Hematopoietic multipotent progenitor cell (in vitro differentiated cells): ENCODE measurements around the gene FAM107B. TPM values are rescaled to one million over a fixed set of nuclear protein-coding genes. Genes with fewer than 3 reads are reported as not detected.
A peak's percentile ranks its signal among the peaks of the same experiment; 100 is the strongest.

ENCODE experiments used
- DNase-seq, 3 donors: peaks; one replicate each; pipeline ENCODE4 v3.0.0-alpha.2; 2011 to 2015; ENCODE audit warnings: low read depth in 2 of 3, low spot score in 2 of 3
- total RNA-seq: library from RNA; depleted of rRNA; stranded (reverse); fragments of >200 nt; gene quantifications from one replicate; pipeline ENCODE4 v1.2.3, GENCODE V29; 2012

Gene FAM107B
- total RNA-seq, 1 donor, result 2.7 TPM

DNA sequence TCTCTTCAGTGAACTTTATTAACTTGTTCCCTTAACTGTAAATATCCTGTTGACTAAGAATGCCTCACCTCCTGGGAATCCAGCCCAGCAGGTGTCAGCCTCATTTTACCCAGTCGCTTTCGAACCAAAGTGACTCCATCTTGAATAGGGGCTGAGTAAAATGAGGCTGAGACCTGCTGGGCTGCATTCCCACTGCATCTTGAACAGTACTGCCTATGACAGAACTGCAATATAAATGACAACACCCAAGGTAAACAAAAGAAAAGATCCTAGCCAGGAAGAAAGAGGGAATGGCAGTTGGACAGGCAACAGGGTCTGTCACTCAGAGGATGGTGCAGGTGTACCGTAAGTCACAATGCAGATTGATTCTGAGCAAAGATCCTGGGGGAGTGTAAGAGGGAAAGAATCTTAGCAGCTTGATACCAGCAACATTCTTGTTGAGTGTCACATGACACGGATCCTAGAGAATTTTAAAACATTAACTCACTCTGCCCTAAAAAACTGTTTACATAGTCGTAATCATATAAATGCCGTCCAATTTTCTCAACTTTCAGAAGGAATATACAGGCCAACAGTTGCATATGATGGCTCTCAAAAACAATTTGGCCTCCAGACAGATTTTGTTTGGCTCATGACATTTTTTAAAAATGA, 4.4 kb upstream of the FAM107B start:
- no peak for DNase-seq

DNA sequence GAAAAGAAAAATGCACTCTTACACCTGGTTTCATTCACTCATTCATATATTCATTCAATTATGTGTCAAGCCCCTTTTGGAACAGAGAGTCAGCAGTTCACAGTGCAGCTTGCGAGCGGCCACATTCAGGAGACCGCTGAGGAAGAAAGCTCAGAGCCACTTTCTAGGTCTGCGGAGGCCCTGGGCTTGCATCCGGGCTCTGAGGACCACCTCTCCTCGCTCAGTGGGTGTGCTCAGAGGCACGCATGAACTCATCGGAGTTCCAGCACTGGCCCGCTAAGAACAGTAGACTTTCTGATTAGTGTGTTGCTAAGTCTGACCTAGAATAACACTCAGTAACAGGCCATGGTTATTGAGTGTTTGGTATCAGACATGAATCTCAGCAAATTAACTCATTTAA, 1.8 kb upstream of the FAM107B start:
- DNase-seq, result no peak

DNA sequence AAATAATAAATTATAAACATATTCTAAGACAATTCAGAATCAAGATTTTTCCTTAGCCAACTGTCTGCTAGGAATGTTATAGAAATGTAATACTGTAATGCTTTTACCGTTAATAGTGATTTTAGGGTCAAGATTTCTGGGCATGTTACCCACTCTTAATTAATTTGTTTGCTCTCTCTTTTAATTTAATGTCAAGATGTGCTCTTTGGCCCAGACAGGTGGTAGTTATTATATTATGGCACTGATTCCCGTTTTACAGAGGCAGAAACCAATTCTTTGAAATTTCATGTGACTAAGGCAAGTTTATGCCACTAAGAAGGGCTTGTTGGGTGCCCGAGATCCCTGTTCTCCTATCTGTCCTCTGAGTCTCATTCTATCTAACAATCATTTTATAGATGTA, 959 bp upstream of the FAM107B start:
- DNase-seq, result no peak

DNA sequence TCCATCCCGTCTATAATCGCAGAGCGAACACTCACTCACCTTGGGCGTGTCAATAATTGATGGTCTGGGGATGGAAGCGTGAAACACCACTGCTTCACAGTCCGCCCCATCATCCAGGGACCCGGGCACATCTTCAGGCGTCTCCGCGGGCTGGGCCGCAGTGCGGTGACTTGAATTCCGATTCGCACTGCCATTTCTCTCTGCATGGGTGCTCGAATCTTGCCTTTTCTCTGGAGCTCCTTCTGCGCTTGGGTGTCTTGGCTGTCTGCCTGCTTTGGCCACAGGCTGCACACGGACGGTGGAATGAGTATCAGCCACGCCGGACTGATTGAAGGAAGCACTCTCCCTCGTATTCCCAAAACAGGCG, 500 bp downstream of the FAM107B start:
- no peak for DNase-seq

DNA sequence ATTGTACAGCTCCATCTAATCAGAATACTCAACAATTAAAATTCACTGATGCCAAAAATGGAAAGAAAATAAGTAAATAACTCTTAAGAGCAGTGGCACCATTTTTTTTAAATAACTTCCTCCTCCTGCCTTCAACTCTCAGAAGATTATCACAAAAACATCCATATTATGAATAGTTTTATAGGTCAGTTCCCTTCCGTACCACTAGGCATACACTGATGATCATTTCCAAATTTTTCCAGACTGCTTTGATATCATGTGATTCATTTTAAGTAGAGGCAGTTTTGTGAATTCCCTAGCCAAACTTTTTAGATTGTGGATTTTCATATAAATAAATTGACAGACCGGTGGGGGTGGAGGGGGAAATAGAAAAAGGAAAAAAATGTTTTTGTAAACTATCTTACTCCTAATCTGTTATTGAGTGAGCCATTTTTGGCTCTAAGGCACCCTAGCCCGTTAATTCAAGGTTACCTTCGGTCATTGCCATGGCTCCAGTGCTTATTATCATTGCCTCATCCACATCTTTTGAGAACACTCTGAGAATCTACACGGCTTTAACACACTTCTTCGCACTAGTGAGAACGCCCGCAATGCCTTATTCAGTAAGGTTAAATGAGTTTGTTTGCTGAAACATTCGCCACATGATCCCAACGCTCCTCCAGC, 1.0 kb downstream of the FAM107B start:
- no peak for DNase-seq

DNA sequence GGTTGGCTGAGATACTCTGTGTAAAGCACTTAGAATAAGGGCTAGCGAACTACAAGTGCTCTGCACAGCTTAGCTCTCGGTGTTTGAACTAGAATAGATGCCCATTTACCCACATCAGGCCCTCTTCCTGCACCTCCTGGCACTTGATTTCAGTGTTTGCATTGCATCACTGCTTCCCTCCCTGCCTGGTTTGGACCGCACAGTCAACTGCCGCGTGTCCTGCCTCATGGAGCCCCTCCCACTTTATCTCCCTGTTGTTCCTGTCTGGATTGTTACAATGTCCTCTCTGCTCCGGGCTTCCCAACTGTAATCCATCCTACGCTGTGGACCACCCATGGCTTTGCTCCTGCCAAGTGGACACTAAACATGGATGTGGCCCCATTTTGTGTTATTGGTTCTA, 2.3 kb downstream of the FAM107B start:
- no peak for DNase-seq

DNA sequence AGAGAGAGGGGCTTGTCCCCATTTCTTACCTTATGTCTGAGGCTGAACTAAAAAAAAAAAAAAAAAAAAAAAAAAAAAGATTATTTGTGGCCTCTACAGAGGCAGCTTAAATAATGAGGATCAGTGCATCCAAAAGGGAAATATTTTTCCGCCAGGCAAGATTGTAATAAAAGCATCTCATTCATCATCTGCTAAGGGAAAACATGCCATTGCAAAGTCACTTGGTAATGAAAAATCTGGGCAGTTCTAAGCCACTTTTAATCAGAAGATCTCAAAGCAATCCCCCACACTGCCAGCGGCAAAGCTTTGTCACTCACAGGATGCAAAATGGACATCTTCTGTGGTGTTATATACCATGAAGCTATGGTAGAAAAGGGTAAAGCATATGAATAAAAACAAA, 3.8 kb downstream of the FAM107B start:
- no peak for DNase-seq

DNA sequence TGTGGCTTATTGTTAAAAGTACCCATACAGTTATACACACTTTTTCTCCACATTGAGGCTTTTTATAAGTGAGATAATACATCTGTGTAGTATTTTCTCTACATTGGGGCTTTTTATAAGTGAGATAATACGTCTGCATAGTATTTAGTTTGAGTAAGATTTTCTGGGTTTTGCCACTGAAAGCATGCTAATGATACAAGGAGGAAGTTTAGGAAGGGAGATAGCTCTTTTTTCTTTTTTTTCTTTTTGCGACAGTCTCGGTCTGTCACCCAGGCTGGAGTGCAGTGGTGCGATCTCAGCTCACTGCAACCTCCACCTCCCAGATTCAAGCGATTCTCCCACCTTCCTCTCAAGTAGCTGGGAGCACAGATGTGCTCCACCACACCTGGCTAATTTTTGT, 13.3 kb downstream of the FAM107B start:
- DNase-seq, result no peak

DNA sequence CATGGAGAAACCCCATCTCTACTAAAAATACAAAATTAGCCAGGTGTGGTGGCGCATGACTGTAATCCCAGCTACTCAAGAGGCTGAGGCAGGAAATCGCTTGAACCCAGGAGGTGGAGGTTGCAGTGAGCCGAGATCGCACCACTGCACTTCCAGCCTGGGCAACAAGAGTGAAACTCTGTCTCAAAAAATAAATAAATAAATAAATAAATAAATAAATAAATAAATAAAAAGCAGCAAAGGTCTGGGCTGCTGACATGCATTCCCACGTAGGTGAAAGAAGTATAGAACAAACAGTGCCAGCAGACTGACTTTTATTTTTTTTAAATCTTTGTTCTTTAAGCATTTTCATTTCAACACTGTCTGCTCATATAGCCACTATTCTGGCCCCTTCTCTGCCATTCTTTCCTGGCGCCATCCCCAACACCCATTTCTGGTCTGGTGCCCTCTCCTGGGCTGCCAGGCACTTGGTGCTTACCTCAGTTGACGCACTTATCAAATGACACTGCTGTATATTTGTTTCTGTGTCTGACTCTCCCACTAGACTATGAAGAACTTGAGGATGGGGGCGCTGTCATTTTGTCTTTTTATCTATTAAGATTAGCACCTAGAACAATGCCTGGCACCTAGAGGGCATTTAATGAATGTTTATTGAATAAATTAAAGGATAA, 15.6 kb downstream of the FAM107B start:
- DNase-seq, result no peak

DNA sequence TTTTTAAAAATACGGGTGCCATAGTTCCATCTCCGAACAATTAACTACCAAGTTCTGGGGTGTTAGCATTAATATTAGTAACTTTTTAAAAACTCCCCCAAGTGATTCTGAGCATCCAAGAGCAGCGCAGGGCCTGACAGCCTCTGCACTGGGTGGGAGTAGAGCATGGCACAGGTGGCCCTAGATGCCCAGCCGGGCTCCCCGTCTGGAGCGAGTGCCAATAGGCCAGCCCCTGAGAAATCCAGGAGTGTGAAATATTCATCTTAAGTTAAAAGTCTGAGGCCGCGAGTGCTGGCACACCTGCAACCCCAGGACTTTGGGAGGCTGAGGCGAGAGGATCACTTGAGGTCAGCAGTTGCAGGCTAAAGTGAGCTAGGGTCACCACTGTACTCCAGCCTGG, 16.2 kb downstream of the FAM107B start:
- no peak for DNase-seq

DNA sequence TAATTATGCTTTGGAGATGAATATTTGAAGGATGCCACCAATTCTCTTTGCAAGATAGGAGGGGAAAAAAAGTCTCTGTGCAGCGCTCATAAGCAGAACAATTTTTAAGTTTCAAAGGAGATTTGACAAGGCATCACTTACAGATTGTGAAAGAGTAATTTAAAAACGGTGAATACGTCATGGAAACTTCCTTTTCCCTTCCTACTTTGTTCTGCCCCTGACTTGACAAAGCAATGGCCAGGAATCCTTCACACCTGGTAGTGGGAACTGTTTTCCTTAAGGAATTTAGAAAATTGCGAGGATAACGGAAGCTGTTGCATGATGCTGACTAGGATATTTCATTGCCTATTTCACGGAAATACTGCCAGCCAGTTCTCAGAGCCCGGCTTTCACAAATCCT, 16.7 kb downstream of the FAM107B start:
- no peak for DNase-seq

DNA sequence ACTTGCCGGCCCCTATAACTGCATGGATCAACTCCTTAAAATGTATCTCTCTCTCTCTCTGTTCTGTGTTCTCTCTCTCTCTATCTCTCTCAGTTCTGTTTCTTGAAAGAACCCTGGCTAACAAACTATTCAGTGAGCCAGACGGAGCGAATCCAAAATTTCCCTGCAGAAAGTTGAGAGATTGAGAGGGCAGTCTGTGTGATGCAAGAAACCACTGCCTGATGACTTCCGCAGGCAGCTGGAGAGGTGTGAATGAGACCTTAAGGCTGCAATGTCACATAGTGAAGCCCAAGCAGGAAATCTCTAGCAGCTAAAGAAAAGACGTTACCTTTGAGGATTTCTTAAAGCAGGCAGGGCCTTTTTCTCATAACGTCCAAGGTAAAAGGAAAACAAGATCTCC, 17.3 kb downstream of the FAM107B start:
- no peak for DNase-seq

DNA sequence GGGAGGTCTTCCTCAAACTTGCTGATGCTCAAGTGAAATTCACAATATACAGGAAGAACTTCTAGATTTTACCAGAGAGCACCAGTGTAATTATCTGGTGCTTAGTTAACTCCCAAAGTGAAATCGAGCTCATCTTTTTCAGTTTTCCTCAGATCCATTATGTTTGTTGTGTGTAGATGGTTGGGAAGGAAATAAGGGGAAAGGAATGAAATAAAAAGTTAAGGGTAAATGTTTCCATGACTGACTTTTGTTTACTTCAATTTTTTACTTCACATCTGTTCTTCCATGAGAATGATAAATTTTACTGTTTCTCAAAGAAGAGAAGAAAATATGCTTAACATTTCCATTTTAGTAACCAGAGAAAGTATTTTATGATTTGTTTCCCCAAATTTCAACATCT, 21.3 kb downstream of the FAM107B start:
- no peak for DNase-seq

DNA sequence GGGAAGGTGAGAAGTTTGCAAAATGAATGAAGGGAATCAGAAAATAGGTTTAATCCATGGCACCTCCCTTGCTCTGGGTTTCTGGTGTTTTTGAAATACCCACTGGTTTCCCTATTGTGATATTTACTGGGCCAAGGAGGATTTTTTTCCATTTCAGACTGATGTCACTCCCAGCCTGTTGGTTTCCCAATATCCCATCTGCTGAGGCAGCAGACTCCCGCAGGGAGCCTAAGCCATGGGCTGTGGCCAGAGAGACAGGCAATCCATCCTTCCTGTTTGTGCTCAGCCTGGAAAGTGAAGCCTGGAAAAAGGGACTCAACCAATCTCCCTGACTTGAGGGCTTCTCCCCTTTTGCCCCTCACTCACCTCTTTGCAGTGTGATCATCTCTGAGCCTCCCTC, 22.8 kb downstream of the FAM107B start:
- DNase-seq, result no peak

DNA sequence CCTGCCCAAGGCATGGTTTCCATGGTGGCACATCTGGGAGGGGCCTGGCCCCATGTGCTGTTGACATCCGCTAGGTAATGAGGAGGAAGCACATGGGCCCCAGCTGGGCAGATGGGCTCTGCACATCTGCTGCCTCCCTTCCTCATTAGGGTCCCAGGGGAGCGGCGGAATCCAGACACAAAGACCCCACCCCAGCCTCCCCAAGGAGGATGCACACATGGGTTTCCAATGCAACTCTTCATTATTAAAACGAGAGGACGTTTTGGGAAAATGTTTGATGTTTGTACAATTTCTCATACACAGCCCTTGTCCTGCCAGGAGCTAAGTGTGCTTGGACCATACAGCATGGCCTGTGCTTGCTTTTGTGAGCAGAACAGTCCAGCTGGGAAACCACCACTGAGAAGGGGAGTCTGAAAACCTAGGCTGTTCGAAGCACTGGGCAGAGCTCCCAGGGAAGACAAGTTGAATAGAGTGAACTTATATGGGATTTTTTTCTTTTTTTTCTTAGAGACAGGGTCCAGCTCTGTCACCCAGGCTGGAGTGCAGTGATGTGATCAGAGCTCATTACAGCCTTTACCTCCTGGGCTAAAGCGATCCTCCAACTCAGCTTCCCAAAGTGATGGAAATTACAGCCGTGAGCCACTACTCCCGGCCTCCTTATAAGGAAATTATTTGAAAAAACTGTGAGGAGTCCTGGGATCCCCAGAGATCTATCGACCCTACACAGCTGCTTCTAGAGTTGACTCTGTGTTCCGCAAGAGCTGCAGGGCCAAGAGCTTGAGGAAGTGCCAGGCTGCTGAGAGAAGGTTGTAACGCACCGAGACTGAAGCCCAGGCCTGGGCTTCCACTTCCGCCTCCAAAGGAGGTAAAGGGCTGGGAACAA, 23.4 kb downstream of the FAM107B start:
- DNase-seq, result peak in 1 of 3 donors; percentile 30

DNA sequence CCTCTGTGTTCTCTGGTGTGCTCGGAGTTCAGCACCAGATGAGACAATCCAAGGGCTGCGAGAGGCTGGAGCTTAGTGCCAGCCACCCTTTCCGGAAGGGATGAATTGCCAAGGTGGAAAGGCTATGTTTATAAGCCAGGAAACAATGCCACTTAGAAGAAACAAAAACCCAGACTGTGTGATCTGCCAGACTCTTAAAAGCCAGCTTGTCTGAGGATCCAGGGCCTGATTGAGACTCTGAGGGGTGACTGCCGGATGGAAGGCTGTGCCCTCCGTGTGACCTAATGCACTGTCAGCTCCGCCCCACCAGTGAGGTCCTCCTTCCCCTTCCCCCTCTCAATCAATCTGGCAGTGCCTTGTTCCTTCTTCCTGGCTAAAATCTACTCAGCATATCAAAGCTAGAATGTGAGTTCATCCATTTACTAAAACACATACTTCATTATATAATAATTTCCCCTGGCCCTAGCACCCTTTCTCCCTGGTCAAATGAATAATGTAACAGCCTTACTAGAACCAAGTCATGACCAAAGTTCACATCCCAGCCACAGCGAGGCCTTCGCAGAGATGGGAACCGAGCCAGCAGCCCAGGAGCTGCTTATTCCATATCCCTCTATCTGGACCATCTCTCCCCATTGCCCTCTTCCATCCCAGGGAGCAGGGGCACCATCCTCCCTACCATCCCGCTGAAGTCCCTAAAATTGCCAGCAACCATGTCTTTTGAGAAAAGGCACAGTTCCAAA, 25.5 kb downstream of the FAM107B start:
- DNase-seq, result peak in 1 of 3 donors; percentile 32

DNA sequence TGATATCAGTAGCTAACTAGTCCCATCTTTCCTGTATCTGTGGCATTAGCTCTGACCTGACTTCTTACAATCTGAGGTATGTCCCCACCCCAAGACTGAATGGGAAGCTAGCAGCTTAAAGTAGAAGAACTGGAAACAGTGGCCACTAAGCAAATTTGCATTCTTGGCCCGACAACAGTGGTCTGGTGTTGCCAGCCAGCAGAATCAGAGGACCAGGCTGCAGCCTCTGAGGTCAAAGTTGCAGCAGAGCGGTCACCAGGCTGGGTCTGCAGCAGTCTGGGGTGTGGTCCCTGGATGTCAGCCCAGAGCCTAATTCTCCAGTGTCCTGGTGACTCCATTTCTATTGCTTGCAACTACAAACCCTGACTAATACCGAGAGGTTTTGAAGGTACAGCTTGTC, 26.3 kb downstream of the FAM107B start:
- no peak for DNase-seq

DNA sequence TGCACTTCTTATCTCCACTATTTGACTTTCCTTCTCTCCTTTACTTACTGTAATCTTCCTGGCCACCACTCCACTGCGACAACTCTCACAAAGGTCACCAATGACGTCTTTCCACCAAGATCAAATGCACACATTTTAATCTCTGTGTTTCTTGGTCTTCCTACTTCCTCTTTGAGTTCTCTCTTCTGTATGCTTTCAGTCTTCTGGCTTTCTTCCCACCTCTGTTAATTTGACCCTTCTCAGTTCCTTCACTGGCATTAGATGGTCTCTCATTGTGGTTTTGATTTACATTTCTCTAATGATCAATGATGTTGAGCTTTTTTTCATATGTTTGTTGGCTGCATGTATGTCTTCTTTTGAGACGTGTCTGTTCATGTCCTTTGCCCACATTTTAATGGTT, 31.9 kb downstream of the FAM107B start:
- peak in 2 of 3 donors; percentile 27 to 52 for DNase-seq

DNA sequence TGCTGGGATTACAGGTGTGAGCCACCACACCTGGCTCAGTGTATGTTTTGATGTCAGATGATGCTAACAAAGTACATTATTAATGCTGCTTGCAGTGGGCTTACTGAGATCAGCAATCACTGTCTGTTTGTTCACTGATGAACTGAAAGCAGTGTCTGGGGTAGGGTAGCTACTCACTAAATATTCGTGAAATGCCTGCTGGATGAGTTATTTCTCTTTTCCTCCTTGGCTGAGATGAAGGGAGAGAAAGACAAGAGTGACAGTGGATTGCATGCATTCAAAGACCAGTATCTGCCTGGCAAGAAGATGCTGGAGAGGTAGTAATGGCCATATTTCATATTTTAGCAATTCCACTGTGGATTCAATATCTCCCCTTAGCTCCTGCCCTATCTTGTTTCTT, 32.3 kb downstream of the FAM107B start:
- no peak for DNase-seq

DNA sequence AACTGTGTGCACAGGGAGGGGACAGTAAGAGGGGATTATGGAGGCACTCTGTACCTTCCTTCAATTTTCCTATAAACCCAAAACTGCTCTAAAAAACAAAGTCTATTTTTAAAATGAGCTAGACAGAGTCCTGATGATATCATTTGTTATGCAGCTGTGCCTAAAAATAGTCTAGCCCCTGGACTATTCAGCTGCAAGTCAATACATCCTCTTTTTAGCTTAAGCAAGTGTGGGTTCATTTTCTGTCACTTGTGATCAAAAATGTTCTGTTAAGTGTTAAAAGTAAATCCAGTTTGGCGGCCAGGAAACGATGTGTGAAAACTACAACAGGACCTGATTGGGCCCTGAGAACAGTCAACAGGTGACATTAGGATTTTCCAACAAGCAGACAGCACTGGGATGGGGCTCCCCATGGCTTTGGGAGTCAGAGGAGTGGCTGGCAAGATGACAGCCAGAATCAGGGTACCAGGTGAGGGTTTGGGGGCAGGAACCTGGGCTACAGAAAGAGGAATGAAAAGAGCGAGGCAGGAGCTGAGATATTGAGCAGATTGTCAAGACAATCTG, 33.9 kb downstream of the FAM107B start:
- DNase-seq, result peak in 1 of 3 donors; percentile 35
